HL-60 (cell line): ENCODE data around the gene PRRG1.
A peak's percentile ranks its signal among the peaks of the same experiment; 100 is the strongest.

Source experiments
- DNase-seq, 2 experiments: peaks; one replicate each; pipeline ENCODE4 v3.0.0-alpha.2; 2010 to 2020; ENCODE audit warnings: low read depth in 1 of 2, low spot score in 1 of 2
- H3K27ac ChIP-seq: fragments of 250-450 bp; sonication (Bioruptor Pico); replicated peaks from 2 replicates; pipeline ENCODE4 v1.5.1; 2020; ENCODE audit warnings: mild to moderate bottlenecking, moderate library complexity
- H3K27me3 ChIP-seq: fragments of 250-450 bp; sonication (Bioruptor Pico); 2 replicates; pipeline ENCODE4 v1.5.1; 2021; ENCODE audit warnings: mild to moderate bottlenecking, moderate library complexity; ENCODE audit not compliant: insufficient read depth, poor library complexity, severe bottlenecking
- H3K4me3 ChIP-seq: replicated peaks from 2 replicates; pipeline ENCODE4 v1.5.1; 2011; ENCODE audit warnings: mild to moderate bottlenecking, control low read depth, low read length; ENCODE audit not compliant: insufficient read depth
- GABPA ChIP-seq: IDR thresholded peaks from 2 replicates; pipeline ENCODE4 v1.6.1; 2012; ENCODE audit warnings: low read depth
- POLR2AphosphoS5 ChIP-seq: IDR thresholded peaks from 2 replicates; pipeline ENCODE4 v1.6.1; 2012; ENCODE audit warnings: low read depth
- SPI1 ChIP-seq: IDR thresholded peaks from 2 replicates; pipeline ENCODE4 v1.6.1; 2012; ENCODE audit warnings: low read depth, mild to moderate bottlenecking, borderline replicate concordance
- TF ChIP-seq, protein P1 (sequence below): IDR thresholded peaks from one replicate; pipeline ENCODE4 v1.5.1; 2011; ENCODE audit warnings: low read length, control low read depth, inconsistent platforms; ENCODE audit not compliant: insufficient read depth
- TF ChIP-seq, protein P2 (sequence below): IDR thresholded peaks from 2 replicates; pipeline ENCODE4 v1.6.1; 2012; ENCODE audit warnings: low read depth; ENCODE audit not compliant: insufficient replicate concordance

PRRG1 gene

DNA sequence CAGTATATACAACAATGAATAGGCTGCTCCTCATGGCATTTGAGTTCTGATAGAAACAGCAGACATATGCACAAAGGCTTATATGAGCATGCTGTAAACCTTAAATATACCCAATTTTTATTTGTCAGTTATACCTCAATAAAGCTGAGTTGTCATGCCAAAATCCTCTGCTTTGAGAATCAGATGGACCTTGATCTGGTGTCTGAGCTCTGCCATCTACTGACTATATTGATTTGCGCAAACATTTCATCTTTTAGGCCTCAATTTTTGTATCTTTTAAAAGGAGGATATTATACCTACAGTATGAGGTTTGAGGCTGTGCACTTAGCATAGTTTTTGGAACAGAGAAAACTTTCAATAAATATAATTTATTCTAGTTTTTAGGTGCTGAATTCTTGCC lies 85.2 kb downstream of the PRRG1 start:
- no peak overlapping the region for H3K4me3 ChIP-seq
- no peak for DNase-seq
- H3K27ac ChIP-seq: no peak overlapping the region
- no peaks in the 10 kb centered on the region for H3K27me3 ChIP-seq
- TF ChIP-seq, protein P1, sequence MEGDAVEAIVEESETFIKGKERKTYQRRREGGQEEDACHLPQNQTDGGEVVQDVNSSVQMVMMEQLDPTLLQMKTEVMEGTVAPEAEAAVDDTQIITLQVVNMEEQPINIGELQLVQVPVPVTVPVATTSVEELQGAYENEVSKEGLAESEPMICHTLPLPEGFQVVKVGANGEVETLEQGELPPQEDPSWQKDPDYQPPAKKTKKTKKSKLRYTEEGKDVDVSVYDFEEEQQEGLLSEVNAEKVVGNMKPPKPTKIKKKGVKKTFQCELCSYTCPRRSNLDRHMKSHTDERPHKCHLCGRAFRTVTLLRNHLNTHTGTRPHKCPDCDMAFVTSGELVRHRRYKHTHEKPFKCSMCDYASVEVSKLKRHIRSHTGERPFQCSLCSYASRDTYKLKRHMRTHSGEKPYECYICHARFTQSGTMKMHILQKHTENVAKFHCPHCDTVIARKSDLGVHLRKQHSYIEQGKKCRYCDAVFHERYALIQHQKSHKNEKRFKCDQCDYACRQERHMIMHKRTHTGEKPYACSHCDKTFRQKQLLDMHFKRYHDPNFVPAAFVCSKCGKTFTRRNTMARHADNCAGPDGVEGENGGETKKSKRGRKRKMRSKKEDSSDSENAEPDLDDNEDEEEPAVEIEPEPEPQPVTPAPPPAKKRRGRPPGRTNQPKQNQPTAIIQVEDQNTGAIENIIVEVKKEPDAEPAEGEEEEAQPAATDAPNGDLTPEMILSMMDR: no peak
- TF ChIP-seq POLR2AphosphoS5 (no peak), GABPA (no peak), SPI1 (no peak)
- TF ChIP-seq, protein P2, sequence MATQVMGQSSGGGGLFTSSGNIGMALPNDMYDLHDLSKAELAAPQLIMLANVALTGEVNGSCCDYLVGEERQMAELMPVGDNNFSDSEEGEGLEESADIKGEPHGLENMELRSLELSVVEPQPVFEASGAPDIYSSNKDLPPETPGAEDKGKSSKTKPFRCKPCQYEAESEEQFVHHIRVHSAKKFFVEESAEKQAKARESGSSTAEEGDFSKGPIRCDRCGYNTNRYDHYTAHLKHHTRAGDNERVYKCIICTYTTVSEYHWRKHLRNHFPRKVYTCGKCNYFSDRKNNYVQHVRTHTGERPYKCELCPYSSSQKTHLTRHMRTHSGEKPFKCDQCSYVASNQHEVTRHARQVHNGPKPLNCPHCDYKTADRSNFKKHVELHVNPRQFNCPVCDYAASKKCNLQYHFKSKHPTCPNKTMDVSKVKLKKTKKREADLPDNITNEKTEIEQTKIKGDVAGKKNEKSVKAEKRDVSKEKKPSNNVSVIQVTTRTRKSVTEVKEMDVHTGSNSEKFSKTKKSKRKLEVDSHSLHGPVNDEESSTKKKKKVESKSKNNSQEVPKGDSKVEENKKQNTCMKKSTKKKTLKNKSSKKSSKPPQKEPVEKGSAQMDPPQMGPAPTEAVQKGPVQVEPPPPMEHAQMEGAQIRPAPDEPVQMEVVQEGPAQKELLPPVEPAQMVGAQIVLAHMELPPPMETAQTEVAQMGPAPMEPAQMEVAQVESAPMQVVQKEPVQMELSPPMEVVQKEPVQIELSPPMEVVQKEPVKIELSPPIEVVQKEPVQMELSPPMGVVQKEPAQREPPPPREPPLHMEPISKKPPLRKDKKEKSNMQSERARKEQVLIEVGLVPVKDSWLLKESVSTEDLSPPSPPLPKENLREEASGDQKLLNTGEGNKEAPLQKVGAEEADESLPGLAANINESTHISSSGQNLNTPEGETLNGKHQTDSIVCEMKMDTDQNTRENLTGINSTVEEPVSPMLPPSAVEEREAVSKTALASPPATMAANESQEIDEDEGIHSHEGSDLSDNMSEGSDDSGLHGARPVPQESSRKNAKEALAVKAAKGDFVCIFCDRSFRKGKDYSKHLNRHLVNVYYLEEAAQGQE: no peak

DNA sequence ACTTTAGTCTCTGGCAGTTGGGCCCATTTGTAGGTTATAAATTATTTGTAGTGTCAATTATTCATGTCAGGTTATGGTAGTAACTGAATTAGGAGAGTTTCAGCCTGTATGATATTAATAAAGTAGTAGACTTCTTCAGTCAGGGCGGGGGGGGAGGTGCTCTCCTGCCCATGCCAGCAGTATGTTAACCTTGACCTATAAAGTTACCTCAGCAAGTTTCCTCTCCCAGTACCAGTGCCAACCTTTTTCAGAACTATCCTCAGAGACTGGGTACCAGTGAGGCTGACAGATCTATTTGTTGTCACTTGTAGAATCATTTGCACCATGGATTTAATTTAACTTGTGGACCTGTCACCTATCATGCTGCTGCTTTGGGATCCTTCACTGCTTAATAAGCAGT lies 88.0 kb downstream of the PRRG1 start:
- no peak for DNase-seq
- Histone ChIP-seq H3K4me3 (no peak overlapping the region), H3K27ac (no peak overlapping the region), H3K27me3 (no peaks in the 10 kb centered on the region)
- TF ChIP-seq, protein P2: no peak
- TF ChIP-seq, protein P1: no peak

DNA sequence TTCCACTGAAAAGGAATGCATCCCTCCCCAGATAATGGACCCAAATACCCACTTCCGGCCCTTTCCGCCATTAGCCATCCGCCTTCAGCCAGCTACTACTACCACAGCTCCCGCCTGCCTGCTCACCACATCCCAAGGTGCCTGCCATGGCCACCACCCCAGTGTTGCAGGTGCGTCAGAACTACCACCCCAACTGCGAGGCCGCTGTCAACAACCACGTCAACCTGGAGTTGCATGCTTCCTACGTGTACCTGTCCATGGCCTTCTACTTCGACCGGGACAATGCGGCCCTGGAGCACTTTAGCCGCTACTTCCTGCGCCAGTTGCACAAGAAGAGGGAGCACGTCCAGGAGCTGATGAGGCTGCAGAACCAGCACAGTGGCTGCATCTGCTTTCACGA lies 92.2 kb downstream of the PRRG1 start:
- peak; percentile 48; the same call in 1 of the 2 replicates for TF ChIP-seq GABPA
- TF ChIP-seq, protein P1: no peak

DNA sequence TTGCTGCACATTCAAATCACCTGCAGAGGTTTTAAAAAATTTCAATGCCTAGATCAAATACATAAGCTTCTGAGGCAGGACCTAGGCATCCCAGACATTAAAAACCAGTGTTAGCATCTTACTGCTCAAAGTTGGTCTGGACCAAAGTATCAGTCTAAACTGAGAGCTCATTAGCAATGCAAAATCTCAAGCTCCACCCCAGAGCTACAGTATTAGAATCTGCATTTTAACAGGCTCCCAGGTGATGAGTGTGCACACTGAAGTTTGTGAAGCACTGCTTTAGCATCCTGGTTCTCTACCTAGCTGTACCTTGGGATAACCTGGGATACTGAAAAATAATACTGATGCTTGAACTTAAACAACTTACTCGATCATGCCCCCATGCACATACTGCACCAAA lies 96.0 kb downstream of the PRRG1 start:
- DNase-seq: no peak
- H3K4me3 ChIP-seq: no peak overlapping the region
- H3K27me3 ChIP-seq: no peaks in the 10 kb centered on the region
- TF ChIP-seq, protein P2: no peak
- TF ChIP-seq POLR2AphosphoS5: no peak
- no peak overlapping the region for H3K27ac ChIP-seq

More for the DNA sequence above, 92.2 kb downstream of the PRRG1 start:
- Histone ChIP-seq H3K27me3 (no peaks in the 10 kb centered on the region), H3K27ac (no peak overlapping the region), H3K4me3 (no peak overlapping the region)
- peak in 1 of 2 experiments; percentile 27 for DNase-seq
